ENCODE measurements around the gene G3BP2. TPM values are rescaled to one million over a fixed set of nuclear protein-coding genes. Genes with fewer than 3 reads are reported as not detected.

Gene G3BP2
- total and polyA plus RNA-seq, 7 donors = 34.8 to 219 (median 142) TPM

DNA sequence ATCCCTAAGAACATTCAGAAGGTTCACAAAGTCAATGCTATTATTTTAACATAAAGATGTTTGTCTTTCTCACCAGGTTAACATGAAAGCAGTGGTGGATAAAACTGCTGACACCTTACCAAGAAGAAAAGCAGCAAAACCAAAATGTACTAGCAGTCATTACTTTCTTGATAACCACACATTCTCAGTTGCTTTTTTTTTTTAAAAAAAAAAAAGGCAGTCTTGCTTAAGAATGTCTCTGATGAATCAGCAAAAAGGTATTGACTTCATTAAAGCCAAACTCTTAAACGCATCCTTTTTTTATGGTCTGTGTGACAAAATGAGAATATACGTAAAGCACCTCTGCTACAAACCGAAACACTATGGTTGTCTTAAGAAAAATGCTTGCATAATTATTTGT, 74.8 kb downstream of the G3BP2 start:
- ATAC-seq = no peak
- intact Hi-C loops (cut with DNase I) = no loop called here

GRCh38 chr4:75596061-75596460, 77.2 kb downstream of the G3BP2 start:
- Histone ChIP-seq H3K4me1 (no peaks in the 10 kb centered on the region), H3K36me3 (ENCODE audit: insufficient read depth in 1 of 2, low read depth in 1 of 2) (no peaks in the 10 kb centered on the region), H3K4me3 (no peak overlapping the region), H3K9me3 (no peaks in the 10 kb centered on the region), H3K27ac (no peak overlapping the region), H3K27me3 (ENCODE audit: insufficient read depth in 3 of 3, low read length in 2 of 3) (no peaks in the 10 kb centered on the region)
- DNase-seq (no peak), ATAC-seq (no peak)
- WGBS, 3 donors = 66 to 81% (median 73%) methylated on average over 3 of the region's 3 CpGs
- TF ChIP-seq, protein P1, sequence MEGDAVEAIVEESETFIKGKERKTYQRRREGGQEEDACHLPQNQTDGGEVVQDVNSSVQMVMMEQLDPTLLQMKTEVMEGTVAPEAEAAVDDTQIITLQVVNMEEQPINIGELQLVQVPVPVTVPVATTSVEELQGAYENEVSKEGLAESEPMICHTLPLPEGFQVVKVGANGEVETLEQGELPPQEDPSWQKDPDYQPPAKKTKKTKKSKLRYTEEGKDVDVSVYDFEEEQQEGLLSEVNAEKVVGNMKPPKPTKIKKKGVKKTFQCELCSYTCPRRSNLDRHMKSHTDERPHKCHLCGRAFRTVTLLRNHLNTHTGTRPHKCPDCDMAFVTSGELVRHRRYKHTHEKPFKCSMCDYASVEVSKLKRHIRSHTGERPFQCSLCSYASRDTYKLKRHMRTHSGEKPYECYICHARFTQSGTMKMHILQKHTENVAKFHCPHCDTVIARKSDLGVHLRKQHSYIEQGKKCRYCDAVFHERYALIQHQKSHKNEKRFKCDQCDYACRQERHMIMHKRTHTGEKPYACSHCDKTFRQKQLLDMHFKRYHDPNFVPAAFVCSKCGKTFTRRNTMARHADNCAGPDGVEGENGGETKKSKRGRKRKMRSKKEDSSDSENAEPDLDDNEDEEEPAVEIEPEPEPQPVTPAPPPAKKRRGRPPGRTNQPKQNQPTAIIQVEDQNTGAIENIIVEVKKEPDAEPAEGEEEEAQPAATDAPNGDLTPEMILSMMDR (IDR thresholded peaks at IDR 0.05) = no peak
- intact Hi-C loops (cut with DNase I) = no loop called here

More for the DNA sequence above, 74.8 kb downstream of the G3BP2 start:
- no peak for DNase-seq
- TF ChIP-seq, protein P1 (IDR thresholded peaks at IDR 0.05) = no peak
- H3K4me1 ChIP-seq = no peaks in the 10 kb centered on the region
- H3K27me3 ChIP-seq (ENCODE audit: insufficient read depth in 3 of 3, low read length in 2 of 3) = no peaks in the 10 kb centered on the region
- H3K9me3 ChIP-seq = no peaks in the 10 kb centered on the region
- WGBS, 3 donors = 82 to 89% (median 85%) methylated on average over 3 of the region's 3 CpGs
- no peaks in the 10 kb centered on the region for H3K36me3 ChIP-seq (ENCODE audit: insufficient read depth in 1 of 2, low read depth in 1 of 2)
- no peak overlapping the region for H3K27ac ChIP-seq
- no peak overlapping the region for H3K4me3 ChIP-seq

- TF ChIP-seq, protein P1 (IDR thresholded peaks at IDR 0.05) = no peak
- no peaks in the 10 kb centered on the region for H3K27me3 ChIP-seq (ENCODE audit: insufficient read depth in 3 of 3, low read length in 2 of 3)
- ATAC-seq (no peak), DNase-seq (no peak)
- intact Hi-C loops (cut with DNase I) = no loop called here
- no peak overlapping the region for H3K27ac ChIP-seq
- H3K9me3 ChIP-seq = no peaks in the 10 kb centered on the region
- H3K36me3 ChIP-seq (ENCODE audit: insufficient read depth in 1 of 2, low read depth in 1 of 2) = no peaks in the 10 kb centered on the region
- H3K4me3 ChIP-seq = no peak overlapping the region
- no peaks in the 10 kb centered on the region for H3K4me1 ChIP-seq
- WGBS, 3 donors = 74 to 90% (median 81%) methylated on average over 1 of the region's 1 CpG
Measured at GRCh38 chr4:75593393-75593792, 79.8 kb downstream of the G3BP2 start.

Other genes starting within 250 kb of the G3BP2 start
- 10 to 100 TPM; 27.8 to 43.9 (median 29.0) TPM for gene RCHY1, start 159.0 kb downstream of the G3BP2 start, total RNA-seq
- gene RCHY1, start 159.0 kb downstream of the G3BP2 start, polyA plus RNA-seq = 10 to 100 TPM; 15.6 to 50.7 (median 21.1) TPM
- 10 to 100 TPM; 10.9 to 17.8 (median 14.5) TPM for gene THAP6, start 158.9 kb downstream of the G3BP2 start, total RNA-seq
- 10 to 100 TPM in 1 of 3 donors, 1 to 10 TPM in 2; 3.8 to 13.1 (median 4.2) TPM for gene THAP6, start 158.9 kb downstream of the G3BP2 start, polyA plus RNA-seq
- under 1 TPM in 1 of 4 donors, not detected in 3; 0.15 TPM for gene ODAPH, start 117.3 kb downstream of the G3BP2 start, total RNA-seq
- under 1 TPM; 0.04 to 0.14 (median 0.05) TPM for gene ODAPH, start 117.3 kb downstream of the G3BP2 start, polyA plus RNA-seq
- gene CDKL2, start 42.9 kb downstream of the G3BP2 start, total RNA-seq = under 1 TPM in 1 of 4 donors, not detected in 3; 0.30 TPM
- under 1 TPM in 1 of 3 donors, not detected in 2; 0.40 TPM for gene CDKL2, start 42.9 kb downstream of the G3BP2 start, polyA plus RNA-seq
- gene USO1, start 51.2 kb upstream of the G3BP2 start, total RNA-seq = 100 to 1,000 TPM; 175 to 210 (median 180) TPM
- 100 to 1,000 TPM in 2 of 3 donors, 10 to 100 TPM in 1; 49.5 to 224 (median 136) TPM for gene USO1, start 51.2 kb upstream of the G3BP2 start, polyA plus RNA-seq
- not detected for gene PPEF2, start 229.0 kb upstream of the G3BP2 start, total RNA-seq
- gene PPEF2, start 229.0 kb upstream of the G3BP2 start, polyA plus RNA-seq = under 1 TPM in 2 of 3 donors, not detected in 1; 0.05 to 0.08 TPM